ENCODE measurements around the gene ERBB3. TPM values are rescaled to one million over a fixed set of nuclear protein-coding genes. Genes with fewer than 3 reads are reported as not detected.

Gene ERBB3
- polyA plus RNA-seq, 1 of the 3 experiments (the other 2 are of a cell fraction), result 1.4 TPM

DNA sequence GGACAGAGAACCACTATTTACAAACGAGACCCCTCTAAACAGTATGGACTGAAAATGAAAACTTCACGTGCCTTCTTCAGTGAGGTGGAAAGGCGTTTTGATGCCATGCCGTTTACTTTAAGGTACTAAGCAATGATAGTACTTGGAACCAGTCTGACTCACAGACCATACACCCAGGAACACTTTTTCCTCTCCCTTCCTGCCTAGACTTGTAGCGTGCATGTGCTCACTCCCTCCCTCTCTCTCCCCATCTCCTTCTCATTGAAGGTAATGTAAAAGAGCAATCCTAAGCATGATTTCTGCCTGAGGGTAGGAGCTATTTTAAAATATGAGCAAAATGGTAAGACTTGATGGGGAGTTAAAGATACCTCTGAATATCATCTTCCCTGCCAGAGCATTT lies 30.6 kb downstream of the ERBB3 start:
- Histone ChIP-seq H3K4me3 (ENCODE audit: low read depth in 2 of 2, low read length in 1 of 2) (no peak overlapping the region), H3K4me1 (ENCODE audit: control insufficient read depth in 1 of 2, insufficient read depth in 2 of 2, low read depth in 1 of 2, low read length in 1 of 2) (peaks cover 9 to 13% of the 10 kb centered on the region in 2 experiments; a peak in 3 of 4 replicates), H3K4me2 (no peak overlapping the region), H3F3A (replicated peaks; ENCODE audit: insufficient read depth) (peaks cover 49% of the 10 kb centered on the region), H3K27ac (ENCODE audit: low read depth in 2 of 2, low read length in 1 of 2) (no peak overlapping the region), H3K79me2 (ENCODE audit: insufficient read depth) (peaks cover 31% of the 10 kb centered on the region), H3K9me2 (no peaks in the 10 kb centered on the region), H4K20me1 (ENCODE audit: insufficient read depth) (0 out of 2 replicates have a peak, but pooled peaks cover 3% of the 10 kb centered on the region), H3K9ac (no peak overlapping the region), H3K36me3 (replicated peaks in 1 of 2; ENCODE audit: control insufficient read depth in 1 of 2, insufficient read depth in 2 of 2, low read length in 1 of 2) (peaks cover 61 to 67% of the 10 kb centered on the region in 2 experiments), H3K9me3 (no peaks in the 10 kb centered on the region), H3K27me3 (ENCODE audit: insufficient read depth) (no peaks in the 10 kb centered on the region), H2AFZ (ENCODE audit: low read depth) (no peak overlapping the region)
- TF ChIP-seq RXRA (IDR thresholded peaks at IDR 0.05; ENCODE audit: borderline replicate concordance, low read depth) (no peak), GATA2 (CRISPR knock-in tag; IDR thresholded peaks at IDR 0.05) (no peak), POLR2AphosphoS5 (IDR thresholded peaks at IDR 0.05; ENCODE audit: low read depth, low read length) (no peak), IRF3 (IDR thresholded peaks at IDR 0.05; ENCODE audit: low read depth, low read length) (no peak), RAD21 (IDR thresholded peaks at IDR 0.05; ENCODE audit: low read length) (no peak), FOSL2 (IDR thresholded peaks at IDR 0.05; ENCODE audit: borderline replicate concordance, low read depth) (no peak), FOXM1 (IDR thresholded peaks at IDR 0.05; ENCODE audit: low read depth) (no peak), PBX3 (IDR thresholded peaks at IDR 0.05) (no peak), REST (IDR thresholded peaks at IDR 0.05; ENCODE audit: low read depth, low read length) (no peak), MXI1 (IDR thresholded peaks at IDR 0.05; ENCODE audit: low read depth, low read length) (no peak), JUND (IDR thresholded peaks at IDR 0.05) (no peak), SIN3A (IDR thresholded peaks at IDR 0.05; ENCODE audit: borderline replicate concordance, low read depth, low read length) (no peak), TAF1 (IDR thresholded peaks at IDR 0.05; ENCODE audit: borderline replicate concordance, low read depth, low read length) (no peak), TEAD4 (IDR thresholded peaks at IDR 0.05; ENCODE audit: borderline replicate concordance, insufficient read depth) (no peak), SMC3 (IDR thresholded peaks at IDR 0.05; ENCODE audit: low read depth, low read length) (no peak), EP300 (IDR thresholded peaks at IDR 0.05; ENCODE audit: borderline replicate concordance in 1 of 2, low read depth in 1 of 2, low read length in 1 of 2) (no peak), RCOR1 (IDR thresholded peaks at IDR 0.05; ENCODE audit: low read length) (no peak)
- TF ChIP-seq, protein P1, sequence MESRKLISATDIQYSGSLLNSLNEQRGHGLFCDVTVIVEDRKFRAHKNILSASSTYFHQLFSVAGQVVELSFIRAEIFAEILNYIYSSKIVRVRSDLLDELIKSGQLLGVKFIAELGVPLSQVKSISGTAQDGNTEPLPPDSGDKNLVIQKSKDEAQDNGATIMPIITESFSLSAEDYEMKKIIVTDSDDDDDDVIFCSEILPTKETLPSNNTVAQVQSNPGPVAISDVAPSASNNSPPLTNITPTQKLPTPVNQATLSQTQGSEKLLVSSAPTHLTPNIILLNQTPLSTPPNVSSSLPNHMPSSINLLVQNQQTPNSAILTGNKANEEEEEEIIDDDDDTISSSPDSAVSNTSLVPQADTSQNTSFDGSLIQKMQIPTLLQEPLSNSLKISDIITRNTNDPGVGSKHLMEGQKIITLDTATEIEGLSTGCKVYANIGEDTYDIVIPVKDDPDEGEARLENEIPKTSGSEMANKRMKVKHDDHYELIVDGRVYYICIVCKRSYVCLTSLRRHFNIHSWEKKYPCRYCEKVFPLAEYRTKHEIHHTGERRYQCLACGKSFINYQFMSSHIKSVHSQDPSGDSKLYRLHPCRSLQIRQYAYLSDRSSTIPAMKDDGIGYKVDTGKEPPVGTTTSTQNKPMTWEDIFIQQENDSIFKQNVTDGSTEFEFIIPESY (IDR thresholded peaks at IDR 0.05; ENCODE audit: borderline replicate concordance, low read depth), result no peak
- TF ChIP-seq, protein P2, sequence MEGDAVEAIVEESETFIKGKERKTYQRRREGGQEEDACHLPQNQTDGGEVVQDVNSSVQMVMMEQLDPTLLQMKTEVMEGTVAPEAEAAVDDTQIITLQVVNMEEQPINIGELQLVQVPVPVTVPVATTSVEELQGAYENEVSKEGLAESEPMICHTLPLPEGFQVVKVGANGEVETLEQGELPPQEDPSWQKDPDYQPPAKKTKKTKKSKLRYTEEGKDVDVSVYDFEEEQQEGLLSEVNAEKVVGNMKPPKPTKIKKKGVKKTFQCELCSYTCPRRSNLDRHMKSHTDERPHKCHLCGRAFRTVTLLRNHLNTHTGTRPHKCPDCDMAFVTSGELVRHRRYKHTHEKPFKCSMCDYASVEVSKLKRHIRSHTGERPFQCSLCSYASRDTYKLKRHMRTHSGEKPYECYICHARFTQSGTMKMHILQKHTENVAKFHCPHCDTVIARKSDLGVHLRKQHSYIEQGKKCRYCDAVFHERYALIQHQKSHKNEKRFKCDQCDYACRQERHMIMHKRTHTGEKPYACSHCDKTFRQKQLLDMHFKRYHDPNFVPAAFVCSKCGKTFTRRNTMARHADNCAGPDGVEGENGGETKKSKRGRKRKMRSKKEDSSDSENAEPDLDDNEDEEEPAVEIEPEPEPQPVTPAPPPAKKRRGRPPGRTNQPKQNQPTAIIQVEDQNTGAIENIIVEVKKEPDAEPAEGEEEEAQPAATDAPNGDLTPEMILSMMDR (IDR thresholded peaks at IDR 0.05), result no peak
- TF ChIP-seq, protein P3, sequence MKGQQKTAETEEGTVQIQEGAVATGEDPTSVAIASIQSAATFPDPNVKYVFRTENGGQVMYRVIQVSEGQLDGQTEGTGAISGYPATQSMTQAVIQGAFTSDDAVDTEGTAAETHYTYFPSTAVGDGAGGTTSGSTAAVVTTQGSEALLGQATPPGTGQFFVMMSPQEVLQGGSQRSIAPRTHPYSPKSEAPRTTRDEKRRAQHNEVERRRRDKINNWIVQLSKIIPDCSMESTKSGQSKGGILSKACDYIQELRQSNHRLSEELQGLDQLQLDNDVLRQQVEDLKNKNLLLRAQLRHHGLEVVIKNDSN (IDR thresholded peaks at IDR 0.05; ENCODE audit: borderline replicate concordance, low read depth), result no peak
- WGBS (ENCODE audit: low lambda C conversion rate), result 94% methylated on average over 5 of the region's 5 CpGs
- POLR2A ChIA-PET, result no interaction called here
- CTCF ChIA-PET, result interaction anchor here (0.8 to 1.8 kb wide), 4 partner anchors 9 to 115 kb away, joined by 3 to 7 read pairs (median 4); no protein-coding TSS in a partner anchor
- DNase-seq, result no peak

Data from SK-N-SH (cell line).